AG20443 (cell line): ENCODE measurements around the gene SDK1.

Experiments used
- DNase-seq: peaks from one replicate; pipeline ENCODE4 v3.0.0; 2012; ENCODE audit warnings: low spot score, mixed read lengths

Gene SDK1

GRCh38 chr7:3464900-3465622, 164.0 kb downstream of the SDK1 start:
- DNase-seq: no peak

GRCh38 chr7:3466261-3466660, 165.2 kb downstream of the SDK1 start:
- DNase-seq: no peak

GRCh38 chr7:3469641-3470040, 168.6 kb downstream of the SDK1 start:
- DNase-seq: no peak

GRCh38 chr7:3480197-3480596, 179.1 kb downstream of the SDK1 start:
- DNase-seq: no peak

- no peak for DNase-seq
These were observed 180.4 kb downstream of the SDK1 start for GRCh38 chr7:3481435-3481834.

GRCh38 chr7:3482147-3482921, 181.3 kb downstream of the SDK1 start:
- no peak for DNase-seq

GRCh38 chr7:3486841-3487240, 185.8 kb downstream of the SDK1 start:
- DNase-seq: no peak

GRCh38 chr7:3488829-3489228, 187.8 kb downstream of the SDK1 start:
- DNase-seq: no peak

GRCh38 chr7:3493499-3493898, 192.4 kb downstream of the SDK1 start:
- DNase-seq: no peak

- DNase-seq: no peak
These were observed 193.9 kb downstream of the SDK1 start for GRCh38 chr7:3494947-3495346.

GRCh38 chr7:3495530-3495929, 194.5 kb downstream of the SDK1 start:
- DNase-seq: no peak

- no peak for DNase-seq
These were observed 194.9 kb downstream of the SDK1 start for GRCh38 chr7:3495954-3496353.

- DNase-seq: no peak
These were observed 196.7 kb downstream of the SDK1 start for GRCh38 chr7:3497796-3498195.

GRCh38 chr7:3501671-3502070, 200.6 kb downstream of the SDK1 start:
- DNase-seq: no peak

GRCh38 chr7:3504384-3504783, 203.3 kb downstream of the SDK1 start:
- no peak for DNase-seq

GRCh38 chr7:3510101-3511020, 209.3 kb downstream of the SDK1 start:
- DNase-seq: no peak

GRCh38 chr7:3517344-3517743, 216.3 kb downstream of the SDK1 start:
- DNase-seq: no peak

GRCh38 chr7:3518546-3518945, 217.5 kb downstream of the SDK1 start:
- no peak for DNase-seq

GRCh38 chr7:3520206-3520605, 219.2 kb downstream of the SDK1 start:
- no peak for DNase-seq

- no peak for DNase-seq
These were observed 226.6 kb downstream of the SDK1 start for GRCh38 chr7:3527496-3528124.

- no peak for DNase-seq
These were observed 232.0 kb downstream of the SDK1 start for GRCh38 chr7:3533040-3533439.
